Mammary epithelial cell (primary cell): ENCODE measurements around the gene FAM98C.

Experiments used
- CTCF ChIP-seq, 2 donors: IDR thresholded peaks in 1 of 2; conservative IDR thresholded peaks in 1 of 2; 2 replicates each; pipeline ENCODE4 v1.5.1; 2011 to 2012; ENCODE audit warnings: inconsistent platforms in 2 of 2, low read length in 2 of 2, mild to moderate bottlenecking in 2 of 2, control low read depth in 1 of 2, low read depth in 1 of 2; ENCODE audit not compliant: insufficient read depth in 1 of 2; ENCODE audit errors: extremely low read depth in 1 of 2
- EZH2 ChIP-seq: IDR thresholded peaks from 2 replicates; pipeline ENCODE4 v1.6.1; 2012; ENCODE audit warnings: low read length, inconsistent platforms, borderline replicate concordance

DNA sequence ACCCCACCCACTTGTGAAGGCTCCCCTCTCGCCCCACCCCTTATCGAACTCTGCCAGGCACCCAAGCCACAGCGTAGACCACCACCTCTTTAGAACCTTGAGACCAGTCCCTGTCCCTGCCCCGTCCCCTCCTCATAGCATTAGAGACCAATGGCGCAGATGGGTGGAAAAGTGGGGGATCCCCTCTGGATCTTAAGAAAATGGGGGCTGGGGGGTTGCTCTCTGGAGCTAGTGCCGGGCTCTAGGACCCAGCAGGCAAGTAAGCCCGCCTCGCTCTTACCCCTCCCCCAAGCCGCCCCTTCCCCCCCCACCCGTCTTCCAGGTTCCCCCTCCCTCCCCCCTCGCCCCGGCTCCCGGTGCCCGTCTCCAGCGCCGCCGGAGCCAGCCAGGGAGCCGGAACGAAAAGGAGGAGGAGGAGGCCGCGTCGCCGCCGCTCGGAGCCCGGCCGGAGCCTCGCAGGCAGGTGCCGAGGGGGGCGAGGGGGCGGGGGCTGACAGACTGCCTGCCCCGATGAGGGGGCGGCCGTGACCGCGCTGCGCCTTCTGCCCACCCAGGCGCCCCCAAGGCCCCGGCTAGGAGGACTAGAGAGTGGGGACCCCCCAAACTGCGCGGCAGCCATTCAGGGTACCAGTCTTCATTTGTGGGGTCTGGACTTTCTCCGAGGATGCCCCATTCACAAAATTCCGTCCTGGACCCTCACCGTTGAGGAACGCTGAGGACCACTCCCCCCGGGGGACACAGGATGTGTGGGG is 14.4 kb upstream of the FAM98C start, which contains the start of gene SPRED3:
- TF ChIP-seq CTCF (conservative IDR thresholded peaks at IDR 0.05 in 1 of 2, IDR thresholded peaks at IDR 0.05 in 1 of 2; ENCODE audit: extremely low read depth in 1 of 2, insufficient read depth in 1 of 2, low read depth in 1 of 2, low read length in 2 of 2) (no peak), EZH2 (no peak)
